ENCODE results near the gene ENPP3.

ENPP3 gene

GRCh38 chr6:131769385-131770141 is 132.5 kb downstream of the ENPP3 start:
- no peak for DNase-seq

- no peak for DNase-seq
Measured at GRCh38 chr6:131770776-131771175, 133.7 kb downstream of the ENPP3 start.

GRCh38 chr6:131773284-131773950 is 136.3 kb downstream of the ENPP3 start:
- DNase-seq: no peak

GRCh38 chr6:131775886-131776285 is 138.8 kb downstream of the ENPP3 start:
- DNase-seq: no peak

GRCh38 chr6:131776985-131777384 is 139.9 kb downstream of the ENPP3 start:
- DNase-seq: no peak

- DNase-seq: no peak
Measured at GRCh38 chr6:131778169-131778568, 141.1 kb downstream of the ENPP3 start.

GRCh38 chr6:131779304-131779703 is 142.2 kb downstream of the ENPP3 start:
- DNase-seq: no peak

- DNase-seq: no peak
Measured at GRCh38 chr6:131780600-131780999, 143.5 kb downstream of the ENPP3 start.

GRCh38 chr6:131781687-131782086 is 144.6 kb downstream of the ENPP3 start:
- no peak for DNase-seq

GRCh38 chr6:131782764-131783163 is 145.7 kb downstream of the ENPP3 start:
- no peak for DNase-seq

GRCh38 chr6:131784561-131784960 is 147.5 kb downstream of the ENPP3 start:
- DNase-seq: no peak

GRCh38 chr6:131787079-131787478 is 150.0 kb downstream of the ENPP3 start:
- DNase-seq: peak; percentile 68

GRCh38 chr6:131787766-131788712 is 150.9 kb downstream of the ENPP3 start:
- peak; percentile 34 for DNase-seq

- DNase-seq: no peak
Measured at GRCh38 chr6:131789219-131789618, 152.1 kb downstream of the ENPP3 start.

GRCh38 chr6:131791476-131791875 is 154.4 kb downstream of the ENPP3 start:
- no peak for DNase-seq

GRCh38 chr6:131792091-131792496 is 155.0 kb downstream of the ENPP3 start:
- peak; percentile 35 for DNase-seq

GRCh38 chr6:131795366-131795765 is 158.3 kb downstream of the ENPP3 start:
- no peak for DNase-seq
